Activated T-helper 2 cell treated with anti-CD3 and anti-CD28 coated beads, Interferon-gamma antibody, Interleukin-2, Interleukin-4, amounts not matched to agents 10 μg/mL and 5 μg/mL and 100 μg/mL, durations not matched to agents 14 hours and 24 hours and 36 hours (primary cell): ENCODE data around the gene ATXN7L1. TPM values are rescaled to one million over a fixed set of nuclear protein-coding genes. Genes with fewer than 3 reads are reported as not detected.
A peak's percentile ranks its signal among the peaks of the same experiment; 100 is the strongest.
"Not testable (repeated sequence)": the region's sequence is repeated elsewhere in the genome, so short reads cannot be mapped to it uniquely, and the experiment has no call there.

Source experiments
- DNase-seq: peaks from one replicate; pipeline ENCODE4 v3.0.0; 2021; ENCODE audit warnings: low spot score
- H3K27ac Mint-ChIP-seq: one replicate; pipeline ENCODE4 v1.8.0; 2021; ENCODE audit warnings: mixed read lengths
- H3K27me3 Mint-ChIP-seq: one replicate; pipeline ENCODE4 v1.8.0; 2021; ENCODE audit warnings: low read depth, mixed read lengths
- H3K36me3 Mint-ChIP-seq: one replicate; pipeline ENCODE4 v1.8.0; 2021; ENCODE audit warnings: low read depth, mixed read lengths
- H3K4me1 Mint-ChIP-seq: one replicate; pipeline ENCODE4 v1.8.0; 2021; ENCODE audit warnings: low read depth, mixed read lengths
- H3K4me3 Mint-ChIP-seq: one replicate; pipeline ENCODE4 v1.8.0; 2021; ENCODE audit warnings: low read depth, mild to moderate bottlenecking, moderate library complexity, mixed read lengths
- H3K9me3 Mint-ChIP-seq: one replicate; pipeline ENCODE4 v1.8.0; 2021; ENCODE audit warnings: mixed read lengths
- intact Hi-C: fragments of 100-400 bp; cut with micrococcal nuclease; formaldehyde crosslinking; loops from one replicate; pipeline ENCODE4 v1.15.1; 2023
- total RNA-seq: library from RNA; stranded (reverse); gene quantifications from 2 replicates; pipeline ENCODE4 v1.2.3, GENCODE V29; 2022

Gene ATXN7L1
- total RNA-seq, 1 donor from 2014 or later = 12.4 TPM

GRCh38 chr7:105611856-105612775, 264.3 kb downstream of the ATXN7L1 start:
- H3K4me1 Mint-ChIP-seq = no peaks in the 10 kb centered on the region
- H3K36me3 Mint-ChIP-seq = peaks cover 10% of the 10 kb centered on the region
- H3K9me3 Mint-ChIP-seq = no peaks in the 10 kb centered on the region
- no peak for DNase-seq
- H3K27ac Mint-ChIP-seq = no peak overlapping the region
- no peak overlapping the region for H3K4me3 Mint-ChIP-seq
- no peaks in the 10 kb centered on the region for H3K27me3 Mint-ChIP-seq
- intact Hi-C loops = no loop called here

GRCh38 chr7:105610165-105610930, 266.1 kb downstream of the ATXN7L1 start:
- no peak overlapping the region for H3K4me3 Mint-ChIP-seq
- H3K36me3 Mint-ChIP-seq = peaks cover 8% of the 10 kb centered on the region
- H3K27me3 Mint-ChIP-seq = no peaks in the 10 kb centered on the region
- no peak for DNase-seq
- H3K4me1 Mint-ChIP-seq = no peaks in the 10 kb centered on the region
- intact Hi-C loops = no loop called here
- H3K27ac Mint-ChIP-seq = no peak overlapping the region
- H3K9me3 Mint-ChIP-seq = no peaks in the 10 kb centered on the region

GRCh38 chr7:105602325-105603305, 273.8 kb downstream of the ATXN7L1 start:
- no peaks in the 10 kb centered on the region for H3K4me1 Mint-ChIP-seq
- no peak for DNase-seq
- no peaks in the 10 kb centered on the region for H3K36me3 Mint-ChIP-seq
- H3K27me3 Mint-ChIP-seq = peaks cover 7% of the 10 kb centered on the region
- intact Hi-C loops = no loop called here
- H3K4me3 Mint-ChIP-seq = no peak overlapping the region
- no peak overlapping the region for H3K27ac Mint-ChIP-seq
- H3K9me3 Mint-ChIP-seq = no peaks in the 10 kb centered on the region

- no peak for DNase-seq
- peaks cover 12% of the 10 kb centered on the region for H3K27me3 Mint-ChIP-seq
- intact Hi-C loops = no loop called here
- H3K27ac Mint-ChIP-seq = no peak overlapping the region
- H3K36me3 Mint-ChIP-seq = no peaks in the 10 kb centered on the region
- H3K9me3 Mint-ChIP-seq = no peaks in the 10 kb centered on the region
- no peak overlapping the region for H3K4me3 Mint-ChIP-seq
- H3K4me1 Mint-ChIP-seq = no peaks in the 10 kb centered on the region
Observed at GRCh38 chr7:105600720-105601550, 275.5 kb downstream of the ATXN7L1 start.

GRCh38 chr7:105599551-105599950, 276.8 kb downstream of the ATXN7L1 start:
- Mint-ChIP-seq H3K4me3 (no peak overlapping the region), H3K36me3 (no peaks in the 10 kb centered on the region), H3K9me3 (no peaks in the 10 kb centered on the region), H3K4me1 (no peaks in the 10 kb centered on the region), H3K27ac (no peak overlapping the region), H3K27me3 (peaks cover 17% of the 10 kb centered on the region)
- no peak for DNase-seq
- intact Hi-C loops = no loop called here

- peaks cover 17% of the 10 kb centered on the region for H3K27me3 Mint-ChIP-seq
- H3K4me1 Mint-ChIP-seq, H3K9me3 Mint-ChIP-seq, H3K27ac Mint-ChIP-seq, H3K36me3 Mint-ChIP-seq, H3K4me3 Mint-ChIP-seq, DNase-seq, intact Hi-C loops: not testable (repeated sequence)
Observed at GRCh38 chr7:105599080-105599479, 277.3 kb downstream of the ATXN7L1 start.

GRCh38 chr7:105596866-105597265, 279.5 kb downstream of the ATXN7L1 start:
- H3K27me3 Mint-ChIP-seq = peaks cover 19% of the 10 kb centered on the region
- H3K27ac Mint-ChIP-seq = no peak overlapping the region
- no peaks in the 10 kb centered on the region for H3K4me1 Mint-ChIP-seq
- H3K9me3 Mint-ChIP-seq = no peaks in the 10 kb centered on the region
- intact Hi-C loops = no loop called here
- DNase-seq = no peak
- no peaks in the 10 kb centered on the region for H3K36me3 Mint-ChIP-seq
- no peak overlapping the region for H3K4me3 Mint-ChIP-seq

GRCh38 chr7:105594034-105594433, 282.4 kb downstream of the ATXN7L1 start:
- intact Hi-C loops = no loop called here
- Mint-ChIP-seq H3K27ac (no peak overlapping the region), H3K4me1 (peaks cover 7% of the 10 kb centered on the region), H3K9me3 (no peaks in the 10 kb centered on the region), H3K27me3 (peaks cover 16% of the 10 kb centered on the region), H3K36me3 (no peaks in the 10 kb centered on the region), H3K4me3 (no peak overlapping the region)
- no peak for DNase-seq

GRCh38 chr7:105591522-105591921, 284.9 kb downstream of the ATXN7L1 start:
- Mint-ChIP-seq H3K36me3 (no peaks in the 10 kb centered on the region), H3K27me3 (peaks cover 7% of the 10 kb centered on the region), H3K4me1 (peaks cover 12% of the 10 kb centered on the region), H3K9me3 (no peaks in the 10 kb centered on the region), H3K4me3 (no peak overlapping the region), H3K27ac (no peak overlapping the region)
- intact Hi-C loops = no loop called here
- DNase-seq = no peak

GRCh38 chr7:105590793-105591192, 285.6 kb downstream of the ATXN7L1 start:
- DNase-seq = no peak
- no peaks in the 10 kb centered on the region for H3K9me3 Mint-ChIP-seq
- intact Hi-C loops = no loop called here
- H3K4me3 Mint-ChIP-seq = no peak overlapping the region
- H3K27me3 Mint-ChIP-seq = peaks cover 7% of the 10 kb centered on the region
- peaks cover 14% of the 10 kb centered on the region for H3K4me1 Mint-ChIP-seq
- no peaks in the 10 kb centered on the region for H3K36me3 Mint-ChIP-seq
- H3K27ac Mint-ChIP-seq = no peak overlapping the region

GRCh38 chr7:105589356-105590077, 286.9 kb downstream of the ATXN7L1 start:
- intact Hi-C loops = no loop called here
- peak; percentile 39 for DNase-seq
- H3K27me3 Mint-ChIP-seq = peaks cover 2% of the 10 kb centered on the region
- peaks cover 14% of the 10 kb centered on the region for H3K4me1 Mint-ChIP-seq
- peaks cover 3% of the 10 kb centered on the region for H3K9me3 Mint-ChIP-seq
- no peak overlapping the region for H3K27ac Mint-ChIP-seq
- H3K36me3 Mint-ChIP-seq = peaks cover 2% of the 10 kb centered on the region
- no peak overlapping the region for H3K4me3 Mint-ChIP-seq
